Endothelial cell of umbilical vein (primary cell): ENCODE data around the gene RAB25. TPM values are rescaled to one million over a fixed set of nuclear protein-coding genes. Genes with fewer than 3 reads are reported as not detected.
A peak's percentile ranks its signal among the peaks of the same experiment; 100 is the strongest.

ENCODE experiments used
- BruUV-seq: library from RNA; stranded (reverse); fragments of 400-500 nt; replicated peaks from 2 replicates; lab custom pipeline; 2021; lab: Mats Ljungman, UMichigan
- CTCF ChIA-PET: fragments of 300-600, 350-600 bp; sonication (Branson Sonifier 250); formaldehyde crosslinking; loops from one replicate; lab custom pipeline; 2021; ENCODE audit warnings: antibody characterized with exemption, inconsistent platforms; lab: Charles Lee
- POLR2A ChIA-PET: fragments of 300-600, 350-600 bp; sonication (Branson Sonifier 250); formaldehyde crosslinking; loops from one replicate; lab custom pipeline; 2021; ENCODE audit warnings: antibody characterized with exemption, inconsistent platforms; lab: Charles Lee
- DNase-seq: peaks from one replicate; pipeline ENCODE4 v3.0.0-alpha.2; 2011; ENCODE audit warnings: low read depth, low spot score
- FAIRE-seq: peaks from 2 replicates; lab custom pipeline; 2011; peaks lifted over from hg19 to GRCh38; lab: Jason Lieb, UNC
- H2AFZ ChIP-seq: 2 replicates; pipeline ENCODE4 v1.6.0; 2012; ENCODE audit warnings: low read depth, low read length, control low read depth, inconsistent platforms
- H3K27ac ChIP-seq: 2 replicates; pipeline ENCODE4 v1.5.1; 2011; ENCODE audit warnings: low read depth, mild to moderate bottlenecking, control low read depth, low read length, moderate library complexity; ENCODE audit not compliant: insufficient read depth
- H3K27me3 ChIP-seq, 2 experiments: 2 replicates each; pipeline versions ENCODE4 v1.6.0 to v1.6.1; 2011; ENCODE audit warnings: low read length in 2 of 2, mixed read lengths in 1 of 2; ENCODE audit not compliant: control insufficient read depth in 2 of 2, insufficient read depth in 2 of 2
- H3K36me3 ChIP-seq, 2 experiments: 2 replicates in 1 of 2; 3 replicates in 1 of 2; pipeline ENCODE4 v1.5.1; 2011; ENCODE audit warnings: low read length in 2 of 2, mild to moderate bottlenecking in 1 of 2, moderate library complexity in 1 of 2; ENCODE audit not compliant: control insufficient read depth in 2 of 2, insufficient read depth in 2 of 2; ENCODE audit errors: extremely low read depth in 1 of 2
- H3K4me1 ChIP-seq: 3 replicates; pipeline ENCODE4 v1.5.1; 2011; ENCODE audit warnings: mild to moderate bottlenecking, low read length; ENCODE audit not compliant: control insufficient read depth, insufficient read depth; ENCODE audit errors: extremely low read depth
- H3K4me2 ChIP-seq: 2 replicates; pipeline ENCODE4 v1.6.1; 2011; ENCODE audit warnings: low read length, control low read depth, mixed read lengths; ENCODE audit not compliant: insufficient read depth
- H3K4me3 ChIP-seq, 3 experiments: fragments of 200-600 bp in 1 of 3; sonication (generic), shearing (Covaris generic) in 1 of 3; replicated peaks in 1 of 3; 2 replicates each; pipeline ENCODE4 v1.5.1; 2011 to 2016; ENCODE audit warnings: control low read depth in 3 of 3, low read length in 3 of 3, mild to moderate bottlenecking in 2 of 3, inconsistent platforms in 1 of 3, low read depth in 1 of 3, moderate library complexity in 1 of 3; ENCODE audit not compliant: insufficient read depth in 1 of 3
- H3K79me2 ChIP-seq: 2 replicates; pipeline ENCODE4 v1.6.0; 2012; ENCODE audit warnings: low read length, inconsistent platforms; ENCODE audit not compliant: control insufficient read depth, insufficient read depth
- H3K9ac ChIP-seq: replicated peaks from 2 replicates; pipeline ENCODE3; 2011; ENCODE audit warnings: low read length, control low read depth; ENCODE audit not compliant: insufficient read depth; ENCODE audit errors: extremely low read depth
- H3K9me1 ChIP-seq: replicated peaks from 3 replicates; pipeline ENCODE4 v1.6.0; 2011; ENCODE audit warnings: mild to moderate bottlenecking, low read length; ENCODE audit not compliant: control insufficient read depth, insufficient read depth; ENCODE audit errors: extremely low read depth
- H3K9me3 ChIP-seq: replicated peaks from 2 replicates; pipeline ENCODE4 v1.5.1; 2012; ENCODE audit warnings: low read length, inconsistent platforms; ENCODE audit not compliant: control insufficient read depth, insufficient read depth
- H4K20me1 ChIP-seq: replicated peaks from 2 replicates; pipeline ENCODE3; 2011; ENCODE audit warnings: mild to moderate bottlenecking, low read length; ENCODE audit not compliant: control insufficient read depth, insufficient read depth; ENCODE audit errors: extremely low read depth
- EZH2 ChIP-seq: IDR thresholded peaks from 2 replicates; pipeline ENCODE4 v1.6.1; 2012; ENCODE audit warnings: borderline replicate concordance, low read depth, mild to moderate bottlenecking, moderate library complexity, low read length, inconsistent platforms; ENCODE audit not compliant: severe bottlenecking
- FOS ChIP-seq: IDR thresholded peaks from 2 replicates; pipeline ENCODE4 v1.6.1; 2011; ENCODE audit warnings: mild to moderate bottlenecking, low read length, moderate library complexity, borderline replicate concordance; ENCODE audit not compliant: insufficient read depth
- GATA2 ChIP-seq: IDR thresholded peaks from 2 replicates; pipeline ENCODE4 v1.7.0; 2011; ENCODE audit warnings: low read depth, mild to moderate bottlenecking, moderate library complexity, mixed read lengths, low read length; ENCODE audit not compliant: insufficient read length, insufficient read depth
- JUN ChIP-seq: IDR thresholded peaks from 2 replicates; pipeline ENCODE4 v1.6.1; 2011; ENCODE audit warnings: borderline replicate concordance, low read depth; ENCODE audit not compliant: insufficient read length, insufficient read depth
- POLR2A ChIP-seq: IDR thresholded peaks from 2 replicates; pipeline ENCODE4 v1.6.1; 2012; ENCODE audit warnings: low read depth, mild to moderate bottlenecking, control low read depth, low read length
- POLR2AphosphoS5 ChIP-seq: IDR thresholded peaks from 2 replicates; pipeline ENCODE4 v1.6.1; 2012; ENCODE audit warnings: low read depth, mild to moderate bottlenecking, control low read depth, low read length, moderate library complexity; ENCODE audit not compliant: insufficient read depth
- dilution Hi-C: fragments of 300-500 bp; cut with MboI; formaldehyde crosslinking; loops from one replicate; pipeline ENCODE4 v1.15.0; 2019; ENCODE audit warnings: low sequenced_read_pairs; ENCODE audit not compliant: extremely low pct_ligation_motif_present
- intact Hi-C: fragments of 100-400 bp; cut with micrococcal nuclease; formaldehyde crosslinking; loops from one replicate; pipeline ENCODE4 v1.10.0; 2022
- polyA plus RNA-seq, 4 experiments: library from polyadenylated mRNA; depleted of rRNA in 3 of 4; stranded (reverse) in 3 of 4; unstranded in 1 of 4; fragments of >200 nt; gene quantifications; 2 replicates each; pipeline versions ENCODE4 v1.2.1 to v1.2.3, GENCODE V29; 2011 to 2012; ENCODE audit warnings: missing spikeins in 1 of 4
- total RNA-seq: library from RNA; stranded (reverse); gene quantifications from 2 replicates; pipeline ENCODE4 v1.2.3, GENCODE V29; 2021

The RAB25 gene
- total and polyA plus RNA-seq, 2 donors (not counting 3 experiments of a cell fraction or from before 2014, with no cell fraction given) = not detected

DNA sequence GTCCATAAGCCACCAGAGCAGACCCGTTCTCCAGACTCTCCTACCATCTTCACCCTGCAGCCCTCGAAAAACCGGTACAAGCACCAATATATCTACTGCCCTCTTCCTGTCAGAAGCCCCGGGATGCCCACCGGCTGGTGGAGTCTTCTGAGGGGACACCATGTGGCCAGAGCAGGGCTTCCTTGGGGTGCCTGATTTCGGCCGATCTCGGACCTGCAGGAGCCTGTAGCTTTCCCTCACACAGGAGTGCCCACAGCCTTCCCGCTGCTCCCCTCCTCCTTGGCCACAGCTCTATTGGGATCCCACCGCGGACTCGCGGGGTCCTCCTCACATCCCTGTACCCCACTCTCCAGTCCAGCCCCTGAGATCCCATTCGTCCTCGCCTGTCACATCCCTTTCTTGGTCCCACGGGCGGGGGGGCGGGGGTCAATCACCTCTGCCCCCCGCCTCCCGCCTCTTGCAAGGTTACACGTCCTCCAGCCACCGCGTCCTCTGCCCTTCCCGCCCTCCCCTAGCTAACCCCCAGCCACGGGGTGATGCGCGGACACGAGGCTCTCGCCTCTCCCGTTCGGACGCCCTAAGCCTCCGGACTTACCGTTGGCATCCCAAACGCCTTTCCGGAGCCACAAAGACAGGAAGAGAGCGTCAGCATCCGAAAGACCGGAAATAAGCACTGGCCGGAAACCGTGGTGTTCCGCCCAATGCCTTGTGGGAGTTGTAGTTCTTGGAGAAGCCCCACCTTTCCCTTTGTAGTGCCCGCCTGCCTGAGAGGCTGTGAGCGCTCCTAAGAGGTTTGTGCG is 40.5 kb upstream of the RAB25 start, which contains the start of gene SSR2:
TSS of gene SSR2 (minus strand) at position 659 of the 800 bp plus-strand sequence. CDS start 784 bp downstream, outside the sequence.
- Histone ChIP-seq H3K36me3 (peaks cover 6 to 11% of the 10 kb centered on the region in 2 experiments), H3K27me3 (no peaks in the 10 kb centered on the region), H3K9me1 (no peaks in the 10 kb centered on the region), H3K9me3 (no peaks in the 10 kb centered on the region), H4K20me1 (no peaks in the 10 kb centered on the region), H2AFZ (peak within 1 kb of the TSS; percentile 71), H3K4me1 (peaks cover 10% of the 10 kb centered on the region), H3K4me3 (peak within 1 kb of the TSS; percentile 27 to 81 (median 78)), H3K27ac (peak within 1 kb of the TSS; percentile 44), H3K4me2 (peak within 1 kb of the TSS; percentile 84), H3K79me2 (peaks cover 30% of the 10 kb centered on the region), H3K9ac (peak within 1 kb of the TSS; percentile 60)
- FAIRE-seq (peak; percentile 94), DNase-seq (peak; percentile 96)
- dilution Hi-C loops = no loop called here
- ChIA-PET POLR2A (interaction anchor here (0.7 kb wide), 1 partner anchor 25 kb away, joined by 6 read pairs; no protein-coding TSS in a partner anchor), CTCF (interaction anchor here (0.6 to 3.7 kb wide), 10 partner anchors 12 to 205 kb away, joined by 3 to 16 read pairs (median 4); no protein-coding TSS in a partner anchor)
- no TSS peak for BruUV-seq
- intact Hi-C loops = loop anchor here (1.0 kb wide), 1 partner anchor 34 kb away; the partner anchor contains the start of gene LAMTOR2
- TF ChIP-seq POLR2A (peak; percentile 97), GATA2 (no peak), EZH2 (no peak), FOS (no peak), JUN (no peak), POLR2AphosphoS5 (peak; percentile 97)
